GM19395 (cell line): Measurements from ENCODE around the gene LDAH.

Experiments
- ATAC-seq: cut with Tn5 transposase; IDR thresholded peaks from one replicate; pipeline ENCODE4 v1.9.1; 2021; ENCODE audit warnings: mild to moderate bottlenecking, moderate library complexity; ENCODE audit not compliant: unreplicated experiment

LDAH gene

GRCh38 chr2:20669562-20670314 lies 153.2 kb downstream of the LDAH start:
- ATAC-seq, result no peak

GRCh38 chr2:20668871-20669475 lies 153.9 kb downstream of the LDAH start:
- ATAC-seq, result no peak

GRCh38 chr2:20668451-20668850 lies 154.4 kb downstream of the LDAH start:
- ATAC-seq, result no peak

GRCh38 chr2:20667531-20668401 lies 155.1 kb downstream of the LDAH start:
- no peak for ATAC-seq

GRCh38 chr2:20667151-20667530 lies 155.8 kb downstream of the LDAH start:
- no peak for ATAC-seq

GRCh38 chr2:20666304-20667150 lies 156.4 kb downstream of the LDAH start, which contains the start of gene GDF7:
GDF7 (plus strand) TSS chr2:20667144; CDS start chr2:20667240, 96 bp downstream.
- no peak for ATAC-seq

GRCh38 chr2:20666005-20666303 lies 156.9 kb downstream of the LDAH start:
- ATAC-seq, result no peak

GRCh38 chr2:20665243-20666004 lies 157.5 kb downstream of the LDAH start:
- no peak for ATAC-seq

- no peak for ATAC-seq
Measured at GRCh38 chr2:20664431-20665242, 158.3 kb downstream of the LDAH start.

- no peak for ATAC-seq
Measured at GRCh38 chr2:20664071-20664390, 158.9 kb downstream of the LDAH start.

- no peak for ATAC-seq
Measured at GRCh38 chr2:20663196-20664070, 159.5 kb downstream of the LDAH start.

- ATAC-seq, result no peak
Measured at GRCh38 chr2:20662308-20662937, 160.5 kb downstream of the LDAH start.

- ATAC-seq, result peak; percentile 75
Measured at GRCh38 chr2:20661421-20662307, 161.2 kb downstream of the LDAH start.

- no peak for ATAC-seq
Measured at GRCh38 chr2:20660506-20661420, 162.1 kb downstream of the LDAH start.

- no peak for ATAC-seq
Measured at GRCh38 chr2:20657522-20658235, 165.2 kb downstream of the LDAH start.
